Tibial nerve (tissue), 4 donors: ENCODE results near the gene MGAT3. TPM values are rescaled to one million over a fixed set of nuclear protein-coding genes. Genes with fewer than 3 reads are reported as not detected.

Source experiments
- DNase-seq, 2 donors: peaks; one replicate each; pipeline ENCODE4 v3.0.0-alpha.2; 2019; ENCODE audit warnings: low spot score in 2 of 2
- H3K27ac ChIP-seq, 4 donors: fragments of 200-600 bp; sonication (generic) in 3 of 4; one replicate each; pipeline ENCODE4 v1.5.1; 2017 to 2019; ENCODE audit warnings: mild to moderate bottlenecking in 1 of 4
- H3K27me3 ChIP-seq, 2 donors: fragments of 200-600 bp; sonication (generic) in 1 of 2; one replicate each; pipeline versions ENCODE4 v1.5.1 to v1.6.0; 2017 to 2019
- H3K36me3 ChIP-seq, 3 donors: fragments of 200-600 bp; sonication (generic); one replicate each; pipeline ENCODE4 v1.5.1; 2018 to 2019
- H3K4me1 ChIP-seq, 4 donors: fragments of 200-600 bp; sonication (generic) in 3 of 4; one replicate each; pipeline ENCODE4 v1.5.1; 2017 to 2019
- H3K4me3 ChIP-seq, 4 donors: fragments of 200-600 bp; sonication (generic) in 3 of 4; one replicate each; pipeline ENCODE4 v1.5.1; 2017 to 2019; ENCODE audit warnings: mild to moderate bottlenecking in 1 of 4, moderate library complexity in 1 of 4
- H3K9me3 ChIP-seq, 4 donors: fragments of 200-600 bp; sonication (generic) in 3 of 4; one replicate each; pipeline ENCODE4 v1.5.1; 2017 to 2019
- CTCF ChIP-seq, 5 experiments: fragments of 200-600 bp in 3 of 5; fragments of 450-650 bp in 2 of 5; sonication (generic) in 3 of 5; IDR thresholded peaks; one replicate each; pipeline ENCODE4 v1.5.1; 2016 to 2019; ENCODE audit warnings: antibody characterized with exemption in 5 of 5, mild to moderate bottlenecking in 3 of 5, moderate library complexity in 2 of 5
- EP300 ChIP-seq, 2 donors: sonication (generic); formaldehyde crosslinking; IDR thresholded peaks; one replicate each; pipeline ENCODE4 v1.6.1; 2017; ENCODE audit warnings: antibody characterized with exemption in 2 of 2, mild to moderate bottlenecking in 1 of 2
- POLR2A ChIP-seq, 2 donors: fragments of 450-650 bp; IDR thresholded peaks; one replicate each; pipeline ENCODE4 v1.6.1; 2017; ENCODE audit warnings: antibody characterized with exemption in 2 of 2, mild to moderate bottlenecking in 2 of 2, moderate library complexity in 2 of 2
- WGBS, 2 donors: methylation state at CpG; one replicate each; pipeline ENCODE4 v1.1.5; 2018; 5-methylcytosine and 5-hydroxymethylcytosine counted together
- total RNA-seq, 4 donors: library from RNA; depleted of rRNA; stranded (reverse); fragments of >200 nt; gene quantifications; one replicate each; pipeline ENCODE4 v1.1.0, GENCODE V29; 2016

MGAT3 gene
- total RNA-seq, 4 donors from 2014 or later, result 26.2 to 32.7 (median 32.2) TPM

- Histone ChIP-seq H3K27ac (peak overlapping the region; percentile 69 to 96 (median 84)), H3K36me3 (peaks cover 0 to 55% (median 3%) of the 10 kb centered on the region in 3 donors), H3K27me3 (no peaks in the 10 kb centered on the region), H3K4me1 (peaks cover 0 to 86% (median 48%) of the 10 kb centered on the region in 4 donors), H3K4me3 (no peak overlapping the region), H3K9me3 (no peaks in the 10 kb centered on the region)
- no peak for DNase-seq
- TF ChIP-seq EP300 (IDR thresholded peaks at IDR 0.05) (no peak), POLR2A (IDR thresholded peaks at IDR 0.05) (no peak), CTCF (IDR thresholded peaks at IDR 0.05) (no peak)
- WGBS, 2 donors, result 67 to 70% methylated on average over 23 to 30 of the region's 31 CpGs
Measured at GRCh38 chr22:39433476-39434242, 23.2 kb upstream of the MGAT3 start.

- WGBS, 2 donors, result 55 to 68% methylated on average over 8 to 18 of the region's 18 CpGs
- Histone ChIP-seq H3K27ac (peak overlapping the region; percentile 67 to 96 (median 80)), H3K4me3 (no peak overlapping the region), H3K36me3 (peaks cover 0 to 49% (median 3%) of the 10 kb centered on the region in 3 donors), H3K9me3 (no peaks in the 10 kb centered on the region), H3K4me1 (peaks cover 0 to 82% (median 45%) of the 10 kb centered on the region in 4 donors), H3K27me3 (no peaks in the 10 kb centered on the region)
- TF ChIP-seq POLR2A (IDR thresholded peaks at IDR 0.05), result no peak
- peak in 1 of 2 donors; percentile 46 for TF ChIP-seq EP300 (IDR thresholded peaks at IDR 0.05)
- no peak for DNase-seq
Measured at GRCh38 chr22:39434243-39434653, 22.6 kb upstream of the MGAT3 start.

GRCh38 chr22:39434721-39435120, 22.1 kb upstream of the MGAT3 start:
- no peak overlapping the region for H3K4me3 ChIP-seq
- peaks cover 0 to 44% (median 3%) of the 10 kb centered on the region in 3 donors for H3K36me3 ChIP-seq
- H3K27me3 ChIP-seq, result no peaks in the 10 kb centered on the region
- peaks cover 0 to 77% (median 40%) of the 10 kb centered on the region in 4 donors for H3K4me1 ChIP-seq
- DNase-seq, result no peak
- H3K27ac ChIP-seq, result peak overlapping the region; percentile 60 to 96 (median 79)
- H3K9me3 ChIP-seq, result no peaks in the 10 kb centered on the region
- WGBS, 2 donors, result 76 to 77% methylated on average over 6 of the region's 6 CpGs
- no peak for TF ChIP-seq POLR2A (IDR thresholded peaks at IDR 0.05)
- TF ChIP-seq CTCF (IDR thresholded peaks at IDR 0.05), result no peak
- TF ChIP-seq EP300 (IDR thresholded peaks at IDR 0.05), result no peak

GRCh38 chr22:39435616-39436015, 21.2 kb upstream of the MGAT3 start:
- Histone ChIP-seq H3K4me1 (peaks cover 0 to 68% (median 31%) of the 10 kb centered on the region in 4 donors), H3K27me3 (no peaks in the 10 kb centered on the region), H3K4me3 (no peak overlapping the region), H3K27ac (peak overlapping the region in 3 of 4 donors; percentile 67 to 96 (median 91)), H3K9me3 (no peaks in the 10 kb centered on the region), H3K36me3 (peaks cover 0 to 35% (median 0%) of the 10 kb centered on the region in 3 donors)
- 77 to 89% methylated on average over 8 of the region's 8 CpGs for WGBS, 2 donors
- DNase-seq, result no peak
- TF ChIP-seq CTCF (IDR thresholded peaks at IDR 0.05) (no peak), POLR2A (IDR thresholded peaks at IDR 0.05) (no peak), EP300 (IDR thresholded peaks at IDR 0.05) (no peak)

- H3K27ac ChIP-seq, result peak overlapping the region; percentile 11 to 96 (median 66)
- no peak for DNase-seq
Measured at GRCh38 chr22:39437791-39438704, 18.8 kb upstream of the MGAT3 start.

More at GRCh38 chr22:39437791-39438704, 18.8 kb upstream of the MGAT3 start:
- no peak for TF ChIP-seq EP300 (IDR thresholded peaks at IDR 0.05)
- no peak for TF ChIP-seq CTCF (IDR thresholded peaks at IDR 0.05)
- no peak for TF ChIP-seq POLR2A (IDR thresholded peaks at IDR 0.05)
- Histone ChIP-seq H3K36me3 (peaks cover 0 to 15% (median 0%) of the 10 kb centered on the region in 3 donors), H3K4me1 (peaks cover 0 to 44% (median 16%) of the 10 kb centered on the region in 4 donors), H3K4me3 (peak overlapping the region in 2 of 4 donors; percentile 22 to 27), H3K27me3 (no peaks in the 10 kb centered on the region), H3K9me3 (no peaks in the 10 kb centered on the region)
- WGBS, 2 donors, result 39 to 44% methylated on average over 14 to 16 of the region's 16 CpGs
